Activated CD8-positive, alpha-beta memory T cell treated with anti-CD3 and anti-CD28 coated beads for 48 hours (primary cell): Measurements from ENCODE around the gene CHEK2.
"Not testable (repeated sequence)": the region's sequence is repeated elsewhere in the genome, so short reads cannot be mapped to it uniquely, and the experiment has no call there.

Experiments
- DNase-seq, 3 experiments: peaks; one replicate each; pipeline ENCODE4 v3.0.0-alpha.2; 2020; ENCODE audit warnings: low read depth in 2 of 3, low spot score in 2 of 3

Gene CHEK2

GRCh38 chr22:28742562-28742962 is 942 bp upstream of the CHEK2 start:
- DNase-seq, result peak in 1 of 3 experiments; percentile 56

GRCh38 chr22:28741200-28741784 is 328 bp downstream of the CHEK2 start:
- DNase-seq, result no peak

DNA sequence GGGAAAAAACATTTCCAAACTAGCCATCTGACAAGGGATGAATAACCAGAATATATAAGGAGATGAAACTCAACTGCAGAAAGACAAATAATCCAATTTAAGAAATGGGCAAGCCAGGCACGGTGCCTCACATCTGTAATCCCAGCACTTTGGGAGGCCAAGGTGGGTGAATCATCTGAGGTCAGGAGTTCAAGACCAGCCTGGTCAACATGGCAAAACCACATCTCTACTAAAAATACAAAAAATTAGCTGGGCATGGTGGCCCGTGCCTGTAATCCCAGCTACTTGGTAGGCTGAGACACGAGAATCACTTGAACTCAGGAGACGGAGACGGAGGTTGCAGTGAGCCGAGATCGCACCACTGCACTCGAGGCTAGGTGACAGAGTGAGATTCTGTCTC is 2.7 kb downstream of the CHEK2 start:
- DNase-seq, result not testable (repeated sequence)

DNA sequence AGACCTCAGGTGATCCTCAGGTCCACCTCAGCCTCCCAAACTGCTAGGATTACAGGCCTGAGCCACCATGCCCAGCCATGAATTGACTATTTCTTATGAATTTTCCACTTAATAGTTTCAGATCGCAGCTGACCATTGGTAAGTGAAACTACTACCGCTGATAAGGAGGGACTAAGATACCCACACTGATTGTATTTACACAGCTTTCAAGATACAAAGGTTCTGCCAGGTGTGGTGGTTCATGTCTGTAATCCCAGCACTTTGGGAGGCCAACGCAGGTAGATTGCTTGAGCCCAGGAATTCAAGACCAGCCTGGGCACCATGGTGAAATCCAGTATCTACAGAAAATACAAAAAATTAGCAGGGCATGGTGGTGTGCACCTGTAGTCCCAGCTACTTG is 3.9 kb downstream of the CHEK2 start:
- no peak for DNase-seq

DNA sequence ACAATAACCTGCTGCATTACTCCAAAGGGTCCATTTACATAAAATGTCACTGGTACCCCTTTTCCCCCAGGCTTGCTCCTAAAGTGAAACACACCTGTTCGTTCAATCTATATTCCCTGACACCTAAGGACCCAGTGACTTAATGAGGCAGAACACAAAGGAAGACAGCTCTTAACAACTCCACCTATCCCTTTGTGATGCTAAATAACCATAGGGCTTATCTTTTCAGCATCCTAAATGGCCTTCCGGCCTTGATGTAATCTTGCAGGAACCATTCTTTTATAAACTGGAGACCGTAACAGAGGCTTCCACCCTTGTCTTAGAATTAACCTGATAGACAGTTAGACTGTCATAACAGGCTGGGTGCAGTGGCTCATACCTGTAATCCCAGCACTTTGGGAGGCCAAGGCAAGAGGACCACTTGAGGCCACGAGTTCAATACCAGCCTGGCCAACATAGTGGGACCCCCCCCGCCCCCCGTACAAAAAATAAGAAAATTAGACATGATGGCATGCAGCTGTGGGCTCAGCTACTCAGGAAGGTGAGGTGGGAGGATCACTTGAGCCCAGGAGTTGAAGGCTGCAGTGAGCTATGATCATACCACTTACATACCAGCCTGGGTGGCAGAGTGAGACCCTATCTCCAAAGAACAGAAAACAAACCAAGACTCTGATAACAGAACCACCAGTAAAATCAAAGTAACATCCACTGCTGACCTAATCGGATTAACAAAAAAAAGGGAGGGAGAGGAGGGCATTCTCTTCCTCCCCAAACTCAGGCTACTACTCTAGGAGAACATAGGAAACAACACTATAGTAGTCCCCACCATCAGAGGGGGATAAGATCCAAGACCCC is 5.1 kb downstream of the CHEK2 start:
- no peak for DNase-seq

DNA sequence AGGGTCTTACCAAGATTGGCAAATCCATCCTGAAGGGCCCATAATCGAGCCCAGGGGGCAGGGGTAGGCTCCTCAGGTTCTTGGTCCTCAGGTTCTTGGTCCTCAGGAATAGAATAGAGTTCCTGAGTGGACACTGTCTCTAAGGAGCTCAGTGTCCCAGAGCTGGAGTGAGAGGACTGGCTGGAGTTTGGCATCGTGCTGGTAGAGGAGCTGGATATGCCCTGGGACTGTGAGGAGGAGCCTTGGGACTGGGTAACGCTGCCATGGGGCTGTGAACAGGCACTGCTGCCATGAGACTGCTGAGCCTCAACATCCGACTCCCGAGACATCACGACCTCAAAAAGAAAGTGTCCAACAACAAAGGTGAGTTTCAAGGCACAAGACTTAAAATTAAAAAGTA is 7.2 kb downstream of the CHEK2 start:
- no peak for DNase-seq

- no peak for DNase-seq
Measured at GRCh38 chr22:28730179-28730578, 11.4 kb downstream of the CHEK2 start.

- no peak for DNase-seq
Measured at GRCh38 chr22:28728621-28729313, 12.9 kb downstream of the CHEK2 start.

DNA sequence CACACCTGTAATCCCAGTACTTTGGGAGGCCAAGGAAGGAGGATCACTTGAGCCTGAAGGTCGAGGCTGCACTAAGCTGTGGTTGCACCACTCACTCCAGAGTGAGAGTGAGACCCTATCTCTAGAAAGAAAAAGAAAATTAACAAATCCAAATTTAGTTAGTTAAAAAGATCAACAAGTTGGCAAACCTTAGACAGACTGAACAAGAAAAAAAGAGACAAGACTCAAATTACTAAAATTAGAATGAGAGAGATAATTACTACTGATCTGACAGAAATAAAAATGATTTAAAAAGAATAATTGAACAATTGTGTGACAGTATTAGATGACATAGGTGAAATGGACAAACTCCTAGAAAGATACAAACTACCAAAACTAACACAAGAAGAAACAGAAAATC is 13.6 kb downstream of the CHEK2 start:
- DNase-seq, result no peak

DNA sequence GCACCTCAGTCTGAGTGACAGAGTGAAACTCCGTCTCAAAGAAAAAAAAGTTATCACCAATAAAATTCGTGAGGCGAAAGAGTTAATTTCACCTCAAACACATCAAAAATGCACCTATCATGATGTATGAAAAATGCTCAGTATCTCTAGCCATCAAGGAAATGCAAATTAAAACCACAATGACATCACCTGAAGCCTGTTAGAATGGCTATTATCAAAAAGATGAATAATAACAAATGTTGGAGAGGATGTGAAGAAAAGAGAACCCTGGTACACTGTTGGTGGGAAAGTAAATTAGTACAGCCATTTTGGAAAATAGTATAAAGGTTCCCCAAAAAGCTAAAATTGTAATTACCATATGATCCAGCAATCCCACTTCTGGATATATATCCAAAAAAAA is 23.6 kb downstream of the CHEK2 start:
- no peak for DNase-seq

DNA sequence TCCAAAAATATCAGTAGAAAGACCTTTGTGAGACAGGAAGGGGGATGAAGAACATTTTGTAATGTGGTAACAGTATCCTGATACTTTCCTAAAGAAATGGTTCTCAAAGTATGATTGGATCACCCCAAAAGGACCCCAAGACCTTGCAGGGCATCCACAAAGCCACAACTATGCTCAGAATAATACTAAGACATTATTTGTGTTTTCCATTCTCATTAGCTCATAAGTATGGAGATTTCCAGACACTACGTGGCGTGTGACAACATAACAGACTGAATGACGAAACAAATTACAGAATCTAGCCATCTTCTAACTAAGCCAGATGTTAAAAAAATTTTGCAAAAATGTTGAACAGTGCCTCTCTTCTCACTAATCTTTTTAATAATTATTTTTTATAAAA is 24.9 kb downstream of the CHEK2 start:
- DNase-seq, result no peak

DNA sequence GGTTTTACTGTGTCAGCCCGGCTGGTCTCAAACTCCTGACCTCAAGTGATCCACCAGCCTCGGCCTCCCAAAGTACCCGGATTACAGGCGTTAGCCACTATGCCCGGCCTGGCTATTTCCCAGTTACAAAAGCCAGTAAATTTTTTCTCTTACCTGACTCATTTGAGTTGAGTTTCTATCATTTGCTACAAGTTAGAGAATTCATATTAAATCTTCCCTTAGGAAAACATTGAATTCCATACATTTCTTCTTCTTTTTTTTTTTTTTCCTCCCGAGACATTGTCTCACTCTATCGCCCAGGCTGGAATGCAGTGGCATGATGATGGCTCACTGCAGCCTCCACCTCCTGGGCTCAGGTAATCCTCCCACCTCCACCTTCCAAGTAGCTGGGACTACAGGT is 26.0 kb downstream of the CHEK2 start:
- DNase-seq, result no peak

GRCh38 chr22:28714043-28714628 is 27.5 kb downstream of the CHEK2 start:
- no peak for DNase-seq

DNA sequence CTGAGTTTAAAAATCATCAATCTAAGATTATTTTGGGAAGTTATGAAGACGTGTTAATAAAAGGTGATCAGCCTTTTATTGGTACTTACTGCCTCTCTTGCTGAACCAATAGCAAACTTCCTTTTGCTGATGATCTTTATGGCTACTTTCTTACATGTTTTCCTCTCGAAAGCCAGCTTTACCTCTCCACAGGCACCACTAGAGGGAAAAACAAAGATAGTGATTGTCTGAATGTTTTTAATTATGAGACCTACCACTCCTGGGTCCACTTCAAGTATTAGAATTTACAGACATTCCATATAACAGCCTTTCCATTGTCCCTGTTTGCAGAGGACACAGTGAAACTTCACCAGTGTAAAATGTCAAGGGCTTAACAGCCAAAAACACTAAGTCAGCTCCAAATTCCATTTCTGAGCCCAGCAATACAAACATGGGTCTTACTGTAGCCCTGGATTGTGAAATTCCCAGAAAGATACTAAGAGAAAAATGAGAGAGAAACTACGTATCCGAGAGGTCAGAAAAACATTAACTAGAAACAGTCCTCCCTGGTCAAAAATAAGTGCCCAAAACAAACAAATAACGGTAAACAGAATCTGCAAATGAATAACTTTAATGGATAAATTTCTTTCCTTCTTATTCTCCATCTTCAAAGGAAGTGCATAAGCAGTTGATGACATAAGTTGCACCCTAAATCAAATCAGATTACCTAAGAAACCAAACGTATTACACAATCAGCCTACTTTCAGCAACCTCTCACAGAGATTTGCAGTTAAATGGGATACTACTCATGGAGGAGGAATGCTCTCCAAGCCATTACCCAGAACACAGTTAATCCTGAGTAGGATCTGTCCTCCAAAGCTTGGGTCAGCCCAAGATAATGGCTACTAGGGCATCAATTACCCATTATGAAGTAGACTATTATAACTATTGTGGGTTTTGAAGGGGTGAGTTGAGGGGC is 29.5 kb downstream of the CHEK2 start:
- no peak for DNase-seq

DNA sequence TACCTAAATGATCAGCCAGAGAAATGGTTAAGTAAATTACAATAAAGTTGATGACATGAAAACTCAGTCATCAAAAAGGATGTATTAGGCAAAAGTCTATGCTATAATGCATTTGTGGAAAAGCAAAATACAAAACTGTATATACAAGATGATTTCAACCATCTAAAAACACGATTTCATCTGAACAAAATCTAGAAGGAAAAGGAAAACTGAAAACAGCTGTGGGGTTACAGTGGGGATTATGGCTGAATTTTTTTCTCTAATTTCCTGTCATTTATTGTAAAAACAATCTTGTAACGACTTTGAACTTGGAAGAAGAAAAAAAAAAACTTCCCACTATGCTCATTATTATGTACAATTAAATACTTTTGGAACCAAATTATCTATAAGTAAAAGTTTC is 30.3 kb downstream of the CHEK2 start:
- DNase-seq, result no peak

GRCh38 chr22:28710576-28711191 is 30.9 kb downstream of the CHEK2 start:
- DNase-seq, result no peak

GRCh38 chr22:28710107-28710506 is 31.5 kb downstream of the CHEK2 start:
- no peak for DNase-seq

DNA sequence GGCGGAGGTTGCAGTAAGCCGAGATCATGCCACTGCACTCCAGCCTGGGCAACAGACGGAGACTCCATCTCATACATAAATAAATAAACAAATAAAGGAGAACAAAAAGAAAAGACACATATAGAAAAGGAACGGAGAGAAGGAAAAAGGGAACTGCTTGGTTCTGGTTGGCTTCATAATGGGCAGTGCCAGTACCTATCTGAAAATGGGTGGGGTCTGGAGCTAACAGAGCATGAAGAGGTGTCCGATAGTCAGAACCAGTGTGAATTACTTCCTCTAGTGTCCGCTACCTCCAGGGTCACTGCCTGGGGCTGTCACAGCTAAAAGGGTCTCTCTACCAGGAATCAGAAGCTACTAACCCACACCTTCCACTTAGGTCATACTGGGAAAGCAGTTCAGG is 34.8 kb downstream of the CHEK2 start:
- DNase-seq, result no peak

DNA sequence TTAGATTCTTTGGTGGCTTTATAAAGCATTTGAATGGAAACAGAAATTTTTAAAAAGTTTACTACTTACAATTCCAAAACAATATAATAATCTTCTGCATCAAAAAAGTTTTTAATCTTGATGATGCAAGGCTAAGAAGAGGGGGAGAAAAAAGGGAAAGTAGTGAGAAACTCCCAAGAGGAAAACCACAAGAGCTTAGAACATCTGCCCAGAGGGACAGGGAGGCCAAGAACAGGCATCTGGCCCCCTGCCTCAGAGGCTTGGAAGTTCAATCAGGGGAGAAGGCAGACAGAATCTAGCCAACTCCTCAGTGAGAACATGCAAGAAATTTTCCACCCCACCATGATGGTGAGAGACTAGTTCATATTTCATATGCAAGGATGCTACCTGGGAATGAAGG is 38.2 kb downstream of the CHEK2 start:
- DNase-seq, result no peak

DNA sequence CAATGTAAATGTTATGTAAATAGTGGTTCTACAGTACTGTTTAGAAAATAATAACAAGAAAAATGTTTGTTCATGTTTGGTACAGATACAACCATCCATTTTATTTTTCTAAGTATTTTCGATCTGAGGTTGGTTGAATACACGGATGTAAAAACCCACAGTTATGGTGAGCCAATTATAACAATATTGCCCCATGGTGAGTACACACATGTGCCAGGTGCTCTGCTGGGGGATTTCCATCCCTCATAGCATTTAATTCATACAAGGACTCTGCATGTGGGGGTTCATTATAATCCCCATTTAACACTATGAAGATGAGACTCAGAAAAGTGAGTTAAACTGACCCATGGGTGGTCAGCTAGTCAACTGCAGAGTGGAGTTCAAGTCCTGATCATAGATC is 38.7 kb downstream of the CHEK2 start:
- no peak for DNase-seq
